GM12892 (cell line): ENCODE measurements around the gene ZNF503.

Experiments used
- DNase-seq: peaks from one replicate; pipeline ENCODE4 v3.0.0; 2011; ENCODE audit not compliant: insufficient read length
- FAIRE-seq: peaks from 2 replicates; lab custom pipeline; 2011; peaks lifted over from hg19 to GRCh38; lab: Jason Lieb, UNC
- POLR2A ChIP-seq: IDR thresholded peaks from 2 replicates; pipeline ENCODE4 v1.6.1; 2011; ENCODE audit warnings: low read depth, low read length, control low read depth
- POLR2AphosphoS5 ChIP-seq: IDR thresholded peaks from 2 replicates; pipeline ENCODE4 v1.6.1; 2011; ENCODE audit warnings: low read depth, low read length, control low read depth
- TAF1 ChIP-seq: IDR thresholded peaks from 2 replicates; pipeline ENCODE4 v1.6.1; 2011; ENCODE audit warnings: low read depth, mild to moderate bottlenecking, control low read depth, low read length, borderline replicate concordance

Gene ZNF503

DNA sequence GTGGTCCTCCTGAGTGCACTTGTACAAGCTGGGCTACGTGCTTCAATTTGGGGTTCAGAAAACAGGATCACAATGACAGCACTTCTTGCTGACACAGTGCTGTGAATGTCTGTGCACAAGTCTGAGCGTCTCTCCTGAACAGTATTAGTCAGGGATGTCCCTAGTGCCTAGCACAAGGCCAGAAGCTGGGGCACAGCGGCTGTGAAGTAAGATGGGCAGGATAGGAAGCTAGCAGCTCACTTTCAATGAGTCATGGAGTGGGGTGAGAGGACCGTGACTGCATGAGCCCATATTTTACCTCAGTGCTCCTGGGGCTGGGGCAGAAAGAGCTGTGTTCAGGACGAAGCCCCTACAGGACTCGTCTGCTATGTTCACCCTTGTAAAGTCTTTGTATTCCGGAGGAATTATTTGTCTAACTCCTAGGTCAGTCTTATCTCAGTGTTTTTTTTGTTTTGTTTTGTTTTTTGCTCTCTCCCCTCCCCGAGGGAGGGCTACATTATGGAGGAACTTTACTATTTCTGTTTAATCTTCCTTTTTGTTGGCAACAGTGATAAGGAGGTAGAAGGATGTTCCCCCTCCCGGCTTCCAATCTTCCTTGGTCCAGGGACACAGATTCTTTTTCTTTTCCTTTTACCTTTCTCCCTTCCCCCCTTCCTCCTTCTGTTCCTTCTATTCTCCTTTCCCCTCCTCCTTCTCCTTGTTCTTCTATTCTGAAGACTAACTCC lies 27.0 kb upstream of the ZNF503 start:
- FAIRE-seq: no peak
- no peak for DNase-seq
- TF ChIP-seq TAF1 (no peak), POLR2AphosphoS5 (no peak), POLR2A (no peak)

DNA sequence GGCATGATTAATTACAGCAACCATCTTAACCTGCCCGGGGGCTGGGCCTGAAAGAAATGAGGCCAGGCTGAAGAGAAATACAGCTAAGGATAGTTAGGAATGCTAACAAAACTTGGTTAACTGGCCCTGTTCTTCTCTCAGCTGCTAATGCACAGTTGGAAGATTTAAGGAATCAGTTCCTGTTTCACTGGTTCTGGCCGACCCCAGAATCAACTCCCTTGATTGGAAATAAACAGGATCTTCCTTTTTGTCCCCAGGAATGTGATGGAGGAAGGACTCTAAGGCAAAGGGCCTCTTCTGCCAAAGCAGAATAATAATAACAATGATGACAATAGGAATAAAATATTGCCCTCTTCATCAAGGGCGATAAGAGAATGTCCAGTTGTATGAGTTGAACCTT lies 26.4 kb upstream of the ZNF503 start:
- FAIRE-seq (no peak), DNase-seq (no peak)
- no peak for TF ChIP-seq TAF1
- TF ChIP-seq POLR2A: no peak
- no peak for TF ChIP-seq POLR2AphosphoS5

DNA sequence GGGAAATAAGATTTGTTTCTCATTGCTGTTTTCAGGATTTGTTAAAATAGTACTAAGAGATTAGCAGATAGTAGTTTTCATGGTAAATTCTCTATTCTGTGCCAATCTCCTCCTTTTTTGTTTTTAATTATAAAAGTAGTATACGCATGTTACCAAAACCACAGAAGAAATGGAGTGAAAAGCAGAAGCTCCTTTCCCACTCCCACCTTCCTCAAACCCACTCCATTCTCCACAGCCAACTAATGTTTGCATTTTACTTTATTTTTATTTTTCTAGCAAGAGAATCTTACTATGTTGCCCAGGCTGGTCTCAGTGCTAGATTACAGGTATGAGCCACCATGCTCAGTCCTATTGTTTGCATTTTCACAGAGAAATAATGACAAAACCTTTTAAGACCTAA lies 25.3 kb upstream of the ZNF503 start:
- DNase-seq (no peak), FAIRE-seq (no peak)
- TF ChIP-seq TAF1: no peak

DNA sequence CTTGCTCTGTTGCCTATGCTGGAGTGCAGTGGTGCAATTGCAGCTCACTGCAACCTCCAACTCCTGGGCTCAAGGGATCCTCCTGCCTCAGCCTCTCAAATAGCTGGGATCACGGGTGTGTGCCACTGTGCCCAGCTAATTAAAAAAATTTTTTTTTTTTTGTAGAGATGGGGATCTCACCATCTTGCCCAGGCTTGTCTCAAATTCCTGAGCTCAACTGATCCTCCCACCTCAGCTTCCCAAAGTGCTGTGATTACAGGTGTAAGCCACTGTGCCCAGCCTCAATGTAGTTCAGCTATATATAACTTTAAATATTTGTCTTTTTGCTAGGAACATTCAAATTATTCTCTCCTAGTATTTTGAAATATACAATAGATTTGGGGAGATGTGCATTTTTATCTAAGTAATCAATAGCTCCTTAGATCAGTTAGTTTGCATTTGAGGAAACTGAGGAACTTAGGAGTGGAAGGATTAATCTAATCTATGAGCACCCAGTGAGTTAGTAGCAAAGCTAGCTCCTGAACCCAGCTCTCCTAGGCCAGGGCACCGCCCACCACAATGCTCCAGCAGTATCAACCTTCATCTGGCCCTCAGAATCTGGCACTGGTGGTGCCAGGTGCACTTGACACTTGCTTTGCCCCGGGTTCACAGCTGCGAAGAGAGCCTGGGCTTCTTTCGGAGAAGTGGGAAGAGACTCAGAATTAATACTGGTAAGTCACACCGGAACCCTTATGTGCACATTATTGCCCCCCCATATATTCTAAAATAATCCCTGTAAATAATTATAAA lies 23.9 kb upstream of the ZNF503 start:
- FAIRE-seq (no peak), DNase-seq (no peak)
- TF ChIP-seq POLR2AphosphoS5: no peak
- no peak for TF ChIP-seq TAF1
- no peak for TF ChIP-seq POLR2A

DNA sequence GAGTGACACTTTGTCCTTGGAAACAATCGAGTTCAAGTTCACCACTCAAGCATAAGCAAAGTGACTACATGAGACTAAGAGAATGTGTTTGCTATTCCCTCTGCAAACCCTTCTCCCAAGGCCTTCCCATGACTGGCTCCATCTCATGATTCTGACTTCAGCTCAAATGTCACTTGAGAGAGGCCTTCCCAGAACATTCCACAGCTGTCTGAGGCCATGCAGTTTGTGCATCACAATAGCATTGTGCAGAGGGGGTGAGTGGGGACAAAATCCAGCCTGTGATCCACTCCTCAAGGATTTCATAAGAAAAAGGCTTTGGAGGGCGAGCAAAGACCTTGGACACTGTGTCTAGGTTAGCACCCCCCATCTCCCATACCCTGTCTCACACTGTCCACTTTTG lies 23.0 kb upstream of the ZNF503 start:
- no peak for DNase-seq
- TF ChIP-seq TAF1: no peak
- TF ChIP-seq POLR2A: no peak
- no peak for TF ChIP-seq POLR2AphosphoS5
- FAIRE-seq: no peak

DNA sequence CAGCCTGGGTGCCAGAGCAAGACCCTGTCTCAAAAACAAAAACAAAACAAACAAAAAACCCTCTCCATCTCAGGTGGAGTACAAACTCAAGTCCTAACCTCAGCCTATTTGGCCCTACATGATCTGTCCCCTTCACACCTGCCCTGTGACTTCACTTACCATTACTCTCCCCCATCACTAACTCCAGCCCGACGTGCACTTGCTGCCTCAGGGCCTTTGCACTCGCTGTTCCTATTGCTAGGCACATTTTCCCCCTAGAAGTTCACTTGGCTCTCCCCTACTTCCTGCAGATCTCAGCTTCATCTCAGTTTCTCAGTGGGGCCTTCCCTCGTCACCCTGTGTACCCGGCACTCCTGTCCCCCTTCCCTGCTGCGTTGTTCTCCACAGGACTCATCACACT lies 21.3 kb upstream of the ZNF503 start:
- FAIRE-seq (no peak), DNase-seq (no peak)
- TF ChIP-seq POLR2AphosphoS5 (no peak), POLR2A (no peak), TAF1 (no peak)

DNA sequence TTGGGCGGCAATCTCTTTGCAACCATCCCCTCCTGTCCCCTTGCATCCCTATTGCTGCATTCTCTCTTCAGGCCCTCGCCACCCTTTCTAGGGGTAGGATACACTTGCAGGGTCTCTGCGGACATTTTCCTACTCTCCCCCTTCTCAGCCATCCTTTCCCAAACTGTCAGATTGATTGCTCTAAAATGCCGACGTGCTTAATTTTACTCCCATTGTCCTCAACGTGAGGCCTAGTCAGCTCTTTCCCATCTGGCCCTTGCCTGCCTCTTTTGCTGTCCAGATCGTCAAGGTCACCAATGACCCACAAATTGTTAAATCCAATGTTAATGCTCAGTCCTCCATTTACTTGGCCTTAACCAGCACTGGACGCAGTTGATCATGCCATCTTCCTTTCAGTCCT lies 17.1 kb upstream of the ZNF503 start:
- no peak for TF ChIP-seq TAF1
- no peak for TF ChIP-seq POLR2AphosphoS5
- no peak for TF ChIP-seq POLR2A
- FAIRE-seq: no peak
- DNase-seq: no peak

DNA sequence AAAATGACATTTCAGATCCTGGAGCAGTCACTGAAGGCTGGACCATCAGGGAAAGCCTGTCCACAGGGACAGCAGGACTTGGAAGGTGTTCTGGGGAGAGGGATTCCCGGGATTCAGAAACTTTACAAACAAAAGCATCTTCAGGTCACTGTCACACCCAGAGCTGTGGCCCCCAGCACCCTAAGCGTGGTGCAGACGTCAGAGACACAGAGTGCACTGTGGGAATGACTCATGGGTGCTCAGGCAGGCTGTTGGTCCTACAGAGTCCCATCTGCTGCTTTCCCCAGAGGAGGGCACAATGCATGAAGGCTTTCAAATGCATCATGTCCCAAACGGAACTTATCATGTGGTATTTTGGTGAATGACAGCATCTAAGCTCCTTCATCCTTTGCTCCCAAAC lies 16.7 kb upstream of the ZNF503 start:
- no peak for FAIRE-seq

DNA sequence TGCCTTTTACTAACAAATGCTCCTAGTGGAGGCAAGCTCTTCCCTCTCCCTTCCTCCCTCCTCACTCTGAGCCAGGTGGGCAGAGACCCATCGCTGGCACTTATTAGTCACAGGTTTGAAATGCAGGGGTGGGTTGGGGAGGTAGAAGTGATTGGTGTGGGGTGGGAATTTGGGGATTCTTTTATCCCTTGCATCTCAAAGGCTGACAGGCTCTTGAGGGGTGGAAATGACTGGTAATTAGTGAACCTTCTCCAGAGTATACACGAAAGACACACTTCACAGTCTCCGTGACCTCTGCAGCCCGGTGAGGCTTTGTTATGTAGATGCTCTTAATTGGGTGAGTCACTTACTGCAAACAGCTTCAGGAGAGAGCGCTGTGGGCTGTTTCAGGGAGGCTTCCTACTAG lies 16.0 kb upstream of the ZNF503 start:
- FAIRE-seq (no peak), DNase-seq (no peak)
- no peak for TF ChIP-seq POLR2AphosphoS5
- no peak for TF ChIP-seq TAF1
- no peak for TF ChIP-seq POLR2A

More for the DNA sequence above, 16.7 kb upstream of the ZNF503 start:
- TF ChIP-seq TAF1 (no peak), POLR2A (no peak), POLR2AphosphoS5 (no peak)
- DNase-seq: no peak

DNA sequence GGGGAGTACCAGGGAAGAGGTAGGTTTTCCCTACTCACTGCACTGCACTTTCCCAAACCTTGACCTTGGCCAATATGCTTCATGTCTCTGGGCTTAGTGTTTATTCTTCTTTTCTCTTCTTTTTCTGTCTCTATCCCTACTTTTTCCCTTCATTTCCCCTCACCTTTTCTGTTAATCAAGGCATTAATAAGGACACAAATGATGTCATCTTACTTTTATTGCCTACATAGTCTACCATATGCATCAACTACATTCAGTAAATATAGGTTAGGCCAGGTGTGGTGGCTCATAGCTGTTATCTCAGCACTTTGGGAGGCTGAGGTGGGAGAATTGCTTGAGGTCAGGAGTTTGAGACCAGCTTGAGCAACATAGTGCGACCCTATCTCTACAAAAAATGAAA lies 13.0 kb upstream of the ZNF503 start:
- DNase-seq: no peak
- no peak for FAIRE-seq
- no peak for TF ChIP-seq TAF1
- TF ChIP-seq POLR2A: no peak
- no peak for TF ChIP-seq POLR2AphosphoS5

DNA sequence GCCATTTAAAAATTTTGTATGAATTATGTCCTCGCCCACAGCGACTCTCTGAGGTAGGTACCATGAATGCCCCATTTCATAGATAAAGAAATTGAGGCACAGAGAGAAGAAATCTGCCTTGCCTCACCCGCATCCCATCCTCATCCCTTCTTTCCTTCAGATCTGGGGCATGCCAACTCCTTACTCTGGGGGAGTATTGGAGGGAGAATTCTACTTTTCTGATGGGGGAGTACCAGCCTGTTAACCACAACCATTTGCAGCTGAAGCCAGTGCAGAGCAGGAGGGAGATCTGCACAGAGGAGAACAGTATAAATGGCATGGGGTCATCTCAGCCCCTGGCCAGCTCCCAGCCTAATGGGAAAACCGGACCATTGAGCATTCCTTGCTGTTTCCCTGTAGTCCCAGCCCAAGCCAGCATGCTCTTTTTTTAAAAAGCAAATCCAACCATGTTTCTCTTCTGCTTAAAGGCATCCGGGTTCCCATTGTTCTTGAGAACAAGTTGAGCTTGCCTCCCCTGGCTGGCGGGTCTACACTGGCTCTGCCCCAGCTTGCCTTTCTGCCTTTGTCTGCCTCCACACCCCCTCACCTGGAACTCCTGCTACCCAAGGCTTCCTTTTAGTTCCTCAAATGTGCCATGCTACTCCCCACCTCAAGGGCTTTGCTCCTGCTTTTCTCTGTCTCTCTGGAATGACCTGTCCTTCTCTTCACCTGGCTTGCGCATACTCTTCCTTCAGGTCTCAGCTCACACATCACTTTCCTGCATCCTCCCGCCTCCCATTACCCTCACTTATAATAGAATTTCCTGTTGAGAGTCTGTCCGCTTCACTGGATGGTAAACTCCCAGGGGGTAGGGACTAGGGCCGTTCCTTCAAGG lies 8.8 kb upstream of the ZNF503 start:
- no peak for FAIRE-seq
- TF ChIP-seq POLR2AphosphoS5: no peak
- TF ChIP-seq TAF1: no peak
- no peak for TF ChIP-seq POLR2A
- no peak for DNase-seq

DNA sequence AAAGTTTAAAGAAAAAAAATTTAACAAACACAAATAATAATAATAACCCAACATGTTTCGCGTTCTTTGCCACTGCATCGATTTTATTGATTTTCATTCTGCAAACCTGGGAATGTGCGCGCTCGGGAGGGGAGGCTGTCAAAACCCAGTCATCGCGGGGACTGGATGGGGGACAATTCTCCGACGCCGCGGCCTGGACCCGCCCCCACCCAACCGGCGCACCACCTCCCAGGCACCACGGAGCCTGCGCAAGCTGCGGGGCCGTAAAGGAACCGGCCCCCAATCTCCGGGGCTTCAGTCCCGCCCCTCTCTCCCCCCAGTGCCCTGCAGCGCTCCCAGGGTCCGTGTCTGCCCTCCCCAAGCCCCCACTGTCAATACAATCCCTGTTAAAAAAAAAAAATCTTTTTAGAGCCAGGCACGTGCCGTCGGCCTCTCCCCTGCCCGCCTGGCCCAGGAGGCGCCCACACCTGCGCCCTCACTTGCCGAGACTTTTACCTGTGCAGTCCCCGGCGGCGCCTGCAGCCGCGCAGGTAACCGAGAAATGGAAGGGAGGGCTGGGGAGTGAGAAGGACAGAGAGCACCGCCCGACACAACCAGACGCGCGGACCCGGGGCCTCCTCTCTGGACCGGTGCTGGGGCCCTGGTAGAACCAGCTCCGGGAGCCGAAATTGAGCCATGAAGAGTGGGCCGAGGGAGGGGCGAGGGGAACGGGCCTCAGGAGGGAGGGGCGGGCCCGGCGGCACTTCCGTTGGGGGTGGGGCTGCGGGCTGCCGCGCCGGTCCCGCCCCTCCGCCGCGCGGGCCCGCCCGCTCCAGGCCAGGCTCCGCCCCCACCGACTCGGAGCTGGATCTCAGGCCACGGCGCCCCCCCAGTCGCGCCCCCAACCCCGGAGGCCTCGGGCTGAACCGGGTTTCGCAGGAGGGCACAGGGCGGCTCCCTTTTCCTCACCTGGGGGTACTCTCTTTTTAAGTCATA lies 7.6 kb upstream of the ZNF503 start:
- DNase-seq (peak; percentile 47), FAIRE-seq (no peak)
- TF ChIP-seq POLR2AphosphoS5 (no peak), TAF1 (no peak), POLR2A (no peak)
